ENCODE measurements around the gene TRIM6.

TRIM6 gene

GRCh38 chr11:5620651-5621521 is 24.4 kb downstream of the TRIM6 start:
- peak; percentile 65 for DNase-seq (ENCODE audit: extremely low read depth, low read depth)
- TF ChIP-seq, protein P1, sequence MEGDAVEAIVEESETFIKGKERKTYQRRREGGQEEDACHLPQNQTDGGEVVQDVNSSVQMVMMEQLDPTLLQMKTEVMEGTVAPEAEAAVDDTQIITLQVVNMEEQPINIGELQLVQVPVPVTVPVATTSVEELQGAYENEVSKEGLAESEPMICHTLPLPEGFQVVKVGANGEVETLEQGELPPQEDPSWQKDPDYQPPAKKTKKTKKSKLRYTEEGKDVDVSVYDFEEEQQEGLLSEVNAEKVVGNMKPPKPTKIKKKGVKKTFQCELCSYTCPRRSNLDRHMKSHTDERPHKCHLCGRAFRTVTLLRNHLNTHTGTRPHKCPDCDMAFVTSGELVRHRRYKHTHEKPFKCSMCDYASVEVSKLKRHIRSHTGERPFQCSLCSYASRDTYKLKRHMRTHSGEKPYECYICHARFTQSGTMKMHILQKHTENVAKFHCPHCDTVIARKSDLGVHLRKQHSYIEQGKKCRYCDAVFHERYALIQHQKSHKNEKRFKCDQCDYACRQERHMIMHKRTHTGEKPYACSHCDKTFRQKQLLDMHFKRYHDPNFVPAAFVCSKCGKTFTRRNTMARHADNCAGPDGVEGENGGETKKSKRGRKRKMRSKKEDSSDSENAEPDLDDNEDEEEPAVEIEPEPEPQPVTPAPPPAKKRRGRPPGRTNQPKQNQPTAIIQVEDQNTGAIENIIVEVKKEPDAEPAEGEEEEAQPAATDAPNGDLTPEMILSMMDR (IDR thresholded peaks at IDR 0.05; ENCODE audit: low read depth, low read length) = no peak

DNA sequence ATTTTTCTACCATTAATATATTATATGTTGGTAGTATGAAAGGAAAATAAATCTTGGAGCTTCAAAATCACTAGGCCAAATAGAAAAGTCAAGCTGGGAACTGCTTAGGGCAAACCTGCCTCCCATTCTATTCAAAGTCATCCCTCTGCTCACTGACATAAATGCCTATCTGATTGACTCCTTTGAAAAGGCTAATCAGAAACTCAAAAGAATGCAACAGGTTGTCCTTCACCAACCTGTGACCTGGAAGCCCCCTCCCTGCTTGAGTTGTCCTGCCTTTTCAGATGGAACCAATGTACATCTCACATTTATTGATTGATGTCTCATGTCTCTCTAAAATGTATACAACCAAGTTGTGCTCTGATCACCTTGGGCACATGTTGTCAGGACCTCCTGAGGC is 25.1 kb downstream of the TRIM6 start:
- DNase-seq (ENCODE audit: extremely low read depth, low read depth) = no peak
- TF ChIP-seq, protein P1 (IDR thresholded peaks at IDR 0.05; ENCODE audit: low read depth, low read length) = no peak

DNA sequence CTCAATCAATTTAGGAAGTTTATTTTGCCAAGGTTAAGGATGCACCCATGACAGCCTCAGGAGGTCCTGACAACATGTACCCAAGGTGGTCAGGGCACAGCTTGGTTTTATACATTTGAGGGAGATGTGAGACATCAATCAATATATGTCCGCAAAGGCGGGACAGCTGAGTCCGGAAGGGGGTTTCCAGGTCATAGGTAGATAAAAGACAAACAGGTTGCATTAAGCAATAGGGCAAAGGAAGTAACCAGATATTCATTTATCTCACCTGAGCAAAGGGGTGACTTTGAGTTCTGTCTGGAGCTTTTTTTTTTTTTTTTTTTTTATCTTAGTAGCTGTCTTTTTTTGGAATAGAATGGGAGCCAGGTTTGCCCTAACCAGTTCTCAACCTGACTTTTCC is 26.4 kb downstream of the TRIM6 start:
- TF ChIP-seq, protein P1 (IDR thresholded peaks at IDR 0.05; ENCODE audit: low read depth, low read length) = no peak

GRCh38 chr11:5624489-5625279 is 28.2 kb downstream of the TRIM6 start, which contains the start of gene TRIM34:
TSS of gene TRIM34 (plus strand) at chr11:5625001. CDS start at chr11:5632332, 7,331 bp downstream.
- TF ChIP-seq, protein P1 (IDR thresholded peaks at IDR 0.05; ENCODE audit: low read depth, low read length) = no peak
- DNase-seq (ENCODE audit: extremely low read depth, low read depth) = no peak

More for the DNA sequence above, 26.4 kb downstream of the TRIM6 start:
- no peak for DNase-seq (ENCODE audit: extremely low read depth, low read depth)

GRCh38 chr11:5625281-5625680 is 28.8 kb downstream of the TRIM6 start:
- no peak for DNase-seq (ENCODE audit: extremely low read depth, low read depth)
- TF ChIP-seq, protein P1 (IDR thresholded peaks at IDR 0.05; ENCODE audit: low read depth, low read length) = no peak

GRCh38 chr11:5626196-5626595 is 29.8 kb downstream of the TRIM6 start:
- TF ChIP-seq, protein P1 (IDR thresholded peaks at IDR 0.05; ENCODE audit: low read depth, low read length) = no peak
- no peak for DNase-seq (ENCODE audit: extremely low read depth, low read depth)

DNA sequence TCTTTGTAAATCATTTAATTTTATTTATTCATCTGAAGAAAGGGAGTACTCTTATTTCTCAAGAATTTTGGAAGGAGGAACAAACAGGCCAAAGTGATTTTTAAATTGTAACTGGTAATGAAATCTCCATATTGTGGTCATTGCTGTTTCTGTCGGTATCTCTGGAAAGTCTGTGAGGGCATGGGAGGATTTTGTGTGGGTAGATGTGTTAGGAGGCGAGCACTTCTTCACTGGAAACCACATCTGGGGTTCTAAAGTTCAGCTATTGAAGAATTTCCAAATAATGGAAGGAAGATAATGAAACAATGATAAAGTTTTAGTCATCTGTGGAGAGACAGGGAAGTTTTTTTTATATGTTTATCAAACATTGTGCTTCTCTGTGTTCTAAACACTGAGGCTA is 35.0 kb downstream of the TRIM6 start:
- DNase-seq (ENCODE audit: extremely low read depth, low read depth) = no peak
- TF ChIP-seq, protein P1 (IDR thresholded peaks at IDR 0.05; ENCODE audit: low read depth, low read length) = no peak
